Body of pancreas (tissue), 4 donors: ENCODE data around the gene DDX39A.

Source experiments
- CTCF ChIP-seq, 7 experiments: fragments of 450-650 bp in 4 of 7; fragments of 200-600 bp in 3 of 7; sonication (generic) in 3 of 7; IDR thresholded peaks; one replicate each; pipeline ENCODE4 v1.5.1; 2016 to 2019; ENCODE audit warnings: antibody characterized with exemption in 7 of 7
- POLR2A ChIP-seq, 3 donors: fragments of 450-650 bp; IDR thresholded peaks; one replicate each; pipeline ENCODE4 v1.6.1; 2016; ENCODE audit warnings: antibody characterized with exemption in 3 of 3, mild to moderate bottlenecking in 2 of 3

GRCh38 chr19:14430712-14431111 lies 11.6 kb upstream of the DDX39A start:
- TF ChIP-seq POLR2A (IDR thresholded peaks at IDR 0.05) (no peak), CTCF (IDR thresholded peaks at IDR 0.05) (no peak)
